Measurements from ENCODE around the gene CCNL2.
"Not testable (repeated sequence)": the region's sequence is repeated elsewhere in the genome, so short reads cannot be mapped to it uniquely, and the experiment has no call there.

The CCNL2 gene

GRCh38 chr1:1406101-1406820, 7.1 kb upstream of the CCNL2 start:
- peak overlapping the region; percentile 82 for H3K27ac ChIP-seq
- ChIA-PET CTCF (interaction anchor here (0.8 to 3.0 kb wide), 2 partner anchors 35 to 99 kb away, joined by 3 to 15 read pairs; no protein-coding TSS in a partner anchor), POLR2A (ENCODE audit: low non-redundant PET) (interaction anchor here (0.5 to 1.6 kb wide), 3 partner anchors 23 to 56 kb away, joined by 4 to 6 read pairs (median 5); no protein-coding TSS in a partner anchor)
- TF ChIP-seq CTCF (conservative IDR thresholded peaks at IDR 0.05; ENCODE audit: low read depth): no peak
- no peak for DNase-seq (ENCODE audit: low spot score)

GRCh38 chr1:1403653-1404052, 4.5 kb upstream of the CCNL2 start:
- peak overlapping the region; percentile 82 for H3K27ac ChIP-seq
- no peak for TF ChIP-seq CTCF (conservative IDR thresholded peaks at IDR 0.05; ENCODE audit: low read depth)
- no peak for DNase-seq (ENCODE audit: low spot score)
- POLR2A ChIA-PET (ENCODE audit: low non-redundant PET): no interaction called here
- CTCF ChIA-PET: no interaction called here

GRCh38 chr1:1402901-1403392, 3.8 kb upstream of the CCNL2 start:
- H3K27ac ChIP-seq: peak overlapping the region; percentile 82
- CTCF ChIA-PET: interaction anchor here (1.0 to 1.4 kb wide), 2 partner anchors 12 to 39 kb away, joined by 5 to 9 read pairs; no protein-coding TSS in a partner anchor
- DNase-seq (ENCODE audit: low spot score); POLR2A ChIA-PET (ENCODE audit: low non-redundant PET): not testable (repeated sequence)

GRCh38 chr1:1402072-1402900, 3.2 kb upstream of the CCNL2 start:
- POLR2A ChIA-PET (ENCODE audit: low non-redundant PET): interaction anchor here (0.7 kb wide), 1 partner anchor 38 kb away, joined by 3 read pairs; no protein-coding TSS in a partner anchor
- H3K27ac ChIP-seq: peak overlapping the region; percentile 82
- CTCF ChIA-PET: interaction anchor here (1.0 to 1.4 kb wide), 2 partner anchors 13 to 39 kb away, joined by 5 to 9 read pairs; no protein-coding TSS in a partner anchor
- peak; percentile 48 for TF ChIP-seq CTCF (conservative IDR thresholded peaks at IDR 0.05; ENCODE audit: low read depth)
- no peak for DNase-seq (ENCODE audit: low spot score)

- no peak for DNase-seq (ENCODE audit: low spot score)
- no peak for TF ChIP-seq CTCF (conservative IDR thresholded peaks at IDR 0.05; ENCODE audit: low read depth)
- POLR2A ChIA-PET (ENCODE audit: low non-redundant PET): no interaction called here
- H3K27ac ChIP-seq: peak overlapping the region; percentile 82
- CTCF ChIA-PET: interaction anchor here (1.4 kb wide), 1 partner anchor 40 kb away, joined by 9 read pairs; no protein-coding TSS in a partner anchor
Measured at GRCh38 chr1:1401457-1402010, 2.4 kb upstream of the CCNL2 start.

GRCh38 chr1:1400576-1401456, 1.7 kb upstream of the CCNL2 start:
- CTCF ChIA-PET: interaction anchor here (0.6 to 1.3 kb wide), 3 partner anchors 32 to 45 kb away, joined by 4 to 5 read pairs (median 4); no protein-coding TSS in a partner anchor
- DNase-seq (ENCODE audit: low spot score): no peak
- POLR2A ChIA-PET (ENCODE audit: low non-redundant PET): interaction anchor here (0.7 kb wide), 1 partner anchor 37 kb away, joined by 3 read pairs; no protein-coding TSS in a partner anchor
- TF ChIP-seq CTCF (conservative IDR thresholded peaks at IDR 0.05; ENCODE audit: low read depth): no peak
- peak overlapping the region; percentile 82 for H3K27ac ChIP-seq
